GM12878 (cell line): Measurements from ENCODE around the gene CCDC178. TPM values are rescaled to one million over a fixed set of nuclear protein-coding genes. Genes with fewer than 3 reads are reported as not detected.

ENCODE experiments used
- ATAC-seq: fragments of 200-7000 bp; cut with Tn5 transposase; 3 replicates; pipeline ENCODE4 v1.9.1; 2020; ENCODE audit warnings: mild to moderate bottlenecking, moderate library complexity
- BruUV-seq: library from RNA; stranded (reverse); fragments of 400-500 nt; replicated peaks from 2 replicates; lab custom pipeline; 2021; lab: Mats Ljungman, UMichigan
- CTCF ChIA-PET: fragments of 300-600 bp; sonication (Branson Sonifier 250); formaldehyde crosslinking; extraction: SDS; loops from one replicate; lab custom pipeline; 2021; ENCODE audit warnings: inconsistent platforms; lab: Yijun Ruan, JAX
- POLR2A ChIA-PET: fragments of 350-600 bp; formaldehyde crosslinking; extraction: SDS; loops from one replicate; lab custom pipeline; 2021; ENCODE audit warnings: inconsistent platforms; lab: Charles Lee
- RAD21 ChIA-PET: fragments of 300-600 bp; sonication (Branson Sonifier 250); formaldehyde crosslinking; loops from one replicate; lab custom pipeline; 2023; ENCODE audit warnings: antibody characterized with exemption; ENCODE audit not compliant: unreplicated experiment; lab: Charles Lee
- SMC1A ChIA-PET: fragments of 300-600 bp; sonication (Branson Sonifier 250); formaldehyde crosslinking; loops from one replicate; lab custom pipeline; 2023; ENCODE audit not compliant: unreplicated experiment, uncharacterized antibody; lab: Charles Lee
- DNase-seq: peaks from one replicate; pipeline ENCODE4 v3.0.0-alpha.2; 2011; ENCODE audit warnings: low read depth, low spot score
- FAIRE-seq: peaks from 3 replicates; lab custom pipeline; 2011; peaks lifted over from hg19 to GRCh38; lab: Jason Lieb, UNC
- H2AFZ ChIP-seq: 2 replicates; pipeline ENCODE4 v1.6.0; 2011; ENCODE audit warnings: low read depth, low read length, control low read depth; ENCODE audit not compliant: control insufficient read depth
- H3K27ac ChIP-seq: 2 replicates; pipeline ENCODE4 v1.5.1; 2011; ENCODE audit warnings: control low read depth; ENCODE audit not compliant: control insufficient read depth, insufficient read depth
- H3K27me3 ChIP-seq, 2 experiments: replicated peaks in 1 of 2; 2 replicates each; pipeline versions ENCODE4 v1.6.0 to v1.6.1; 2011; ENCODE audit warnings: low read length in 1 of 2; ENCODE audit not compliant: control insufficient read depth in 2 of 2, insufficient read depth in 2 of 2
- H3K36me3 ChIP-seq, 2 experiments: 2 replicates each; pipeline ENCODE4 v1.5.1; 2011; ENCODE audit warnings: low read length in 1 of 2; ENCODE audit not compliant: control insufficient read depth in 2 of 2, insufficient read depth in 2 of 2
- H3K4me1 ChIP-seq: 2 replicates; pipeline ENCODE4 v1.6.1; 2011; ENCODE audit warnings: mild to moderate bottlenecking, low read length, moderate library complexity, mixed read lengths; ENCODE audit not compliant: control insufficient read depth, insufficient read depth
- H3K4me2 ChIP-seq: 2 replicates; pipeline ENCODE4 v1.6.0; 2011; ENCODE audit warnings: control low read depth; ENCODE audit not compliant: control insufficient read depth, insufficient read depth
- H3K4me3 ChIP-seq: fragments of 200-600 bp; sonication (generic); 2 replicates; pipeline ENCODE4 v1.5.1; 2016
- H3K79me2 ChIP-seq: 2 replicates; pipeline ENCODE4 v1.6.0; 2011; ENCODE audit warnings: low read length; ENCODE audit not compliant: control insufficient read depth, insufficient read depth
- H3K9ac ChIP-seq: 2 replicates; pipeline ENCODE4 v1.8.0; 2011; ENCODE audit warnings: low read length, control low read depth, mixed read lengths; ENCODE audit not compliant: control insufficient read depth, insufficient read depth
- H3K9me3 ChIP-seq: replicated peaks from 3 replicates; pipeline ENCODE4 v1.5.1; 2011; ENCODE audit warnings: mild to moderate bottlenecking, low read length; ENCODE audit not compliant: control insufficient read depth, insufficient read depth
- H4K20me1 ChIP-seq: 2 replicates; pipeline ENCODE4 v1.6.0; 2011; ENCODE audit not compliant: control insufficient read depth, insufficient read depth
- CBX3 ChIP-seq: fragments of 200-600 bp; sonication (generic); IDR thresholded peaks from 2 replicates; pipeline ENCODE4 v1.6.1; 2016; ENCODE audit warnings: low read depth, borderline replicate concordance
- CHD1 ChIP-seq: IDR thresholded peaks from 2 replicates; pipeline ENCODE4 v1.6.1; 2012; ENCODE audit warnings: low read depth, low read length, improper control_type of control experiment
- IRF4 ChIP-seq: IDR thresholded peaks from 2 replicates; pipeline ENCODE4 v1.6.1; 2011; ENCODE audit warnings: low read depth, low read length
- KLF5 ChIP-seq: fragments of 450-650 bp; IDR thresholded peaks from 2 replicates; pipeline ENCODE4 v1.6.1; 2014; ENCODE audit warnings: mild to moderate bottlenecking; ENCODE audit not compliant: partially characterized antibody
- NBN ChIP-seq: fragments of 450-650 bp; IDR thresholded peaks from 2 replicates; pipeline ENCODE4 v1.6.1; 2016
- PAX8 ChIP-seq: fragments of 450-650 bp; IDR thresholded peaks from 2 replicates; pipeline ENCODE4 v1.6.1; 2017; ENCODE audit warnings: mild to moderate bottlenecking, moderate library complexity
- POLR2A ChIP-seq: IDR thresholded peaks from 2 replicates; pipeline ENCODE4 v1.6.1; 2011; ENCODE audit warnings: low read depth, mild to moderate bottlenecking, low read length
- POLR2AphosphoS2 ChIP-seq: IDR thresholded peaks from 2 replicates; pipeline ENCODE4 v1.6.1; 2011; ENCODE audit warnings: low read depth, mild to moderate bottlenecking, low read length, improper control_type of control experiment, moderate library complexity
- SMAD5 ChIP-seq: IDR thresholded peaks from 2 replicates; pipeline ENCODE4 v1.6.1; 2016; ENCODE audit warnings: antibody characterized with exemption, low read depth
- STAT1 ChIP-seq: fragments of 450-650 bp; conservative IDR thresholded peaks from 2 replicates; pipeline ENCODE4 v1.6.1; 2014; ENCODE audit warnings: antibody characterized with exemption, mild to moderate bottlenecking
- TBL1XR1 ChIP-seq: IDR thresholded peaks from 2 replicates; pipeline ENCODE4 v1.6.1; 2012; ENCODE audit warnings: low read depth, low read length, improper control_type of control experiment
- YY1 ChIP-seq: IDR thresholded peaks from 2 replicates; pipeline ENCODE4 v1.6.1; 2011; ENCODE audit warnings: low read depth, mild to moderate bottlenecking, low read length
- ZNF622 ChIP-seq: fragments of 450-650 bp; IDR thresholded peaks from 2 replicates; pipeline ENCODE4 v1.6.1; 2017; ENCODE audit warnings: mild to moderate bottlenecking, inconsistent platforms
- in situ Hi-C: fragments of 300-500 bp; cut with MboI; formaldehyde crosslinking; loops from 9 replicates; pipeline ENCODE4 v1.14.3; 2018; ENCODE audit warnings: mixed read lengths
- intact Hi-C: fragments of 100-400 bp; cut with micrococcal nuclease; formaldehyde crosslinking; loops from one replicate; pipeline ENCODE4 v1.14.2; 2022; ENCODE audit not compliant: unreplicated experiment
- polyA plus RNA-seq, 11 experiments: library from polyadenylated mRNA; depleted of rRNA in 4 of 11; unstranded in 6 of 11; stranded (reverse) in 5 of 11; fragments of >200 nt; fragmentation: Nextera tagmentation in 4 of 11; fragmentation: Illumina TruSeq in 1 of 11; extraction: Ambion mirVana in 4 of 11; extraction: Trizol in 1 of 11; gene quantifications; 1 replicate in 1 of 11; 2 replicates in 10 of 11; pipeline versions ENCODE4 v1.2.1 to v1.2.3, GENCODE V29; 2011 to 2016; ENCODE audit warnings: inconsistent platforms in 2 of 11, missing spikeins in 2 of 11, low read depth in 1 of 11
- total RNA-seq, 4 experiments: library from RNA; depleted of rRNA in 3 of 4; stranded (reverse); fragments of >200 nt in 3 of 4; fragmentation: Illumina TruSeq in 1 of 4; extraction: Trizol in 1 of 4; gene quantifications; 2 replicates each; pipeline versions ENCODE4 v1.2.1 to v1.2.3, GENCODE V29; 2013 to 2021

Gene CCDC178
- total and polyA plus RNA-seq, 10 of the 15 experiments (the other 5 are each of a cell fraction or from before 2014, with no cell fraction given): 0.04 TPM; not detected in 9

GRCh38 chr18:33277431-33277830 is 163.1 kb downstream of the CCDC178 start:
- in situ Hi-C loops (no loop called here), intact Hi-C loops (no loop called here)
- DNase-seq: no peak
- Histone ChIP-seq H3K4me2 (no peak overlapping the region), H3K9ac (no peak overlapping the region), H3K27me3 (no peaks in the 10 kb centered on the region), H3K36me3 (no peaks in the 10 kb centered on the region), H2AFZ (no peak overlapping the region), H3K79me2 (no peaks in the 10 kb centered on the region), H3K4me3 (no peak overlapping the region), H3K9me3 (no peaks in the 10 kb centered on the region), H4K20me1 (no peaks in the 10 kb centered on the region), H3K27ac (no peak overlapping the region), H3K4me1 (no peaks in the 10 kb centered on the region)
- TF ChIP-seq POLR2A (no peak), POLR2AphosphoS2 (no peak), NBN (no peak), KLF5 (no peak), CBX3 (no peak)
- no TSS peak for BruUV-seq
- ChIA-PET CTCF (no interaction called here), POLR2A (no interaction called here), SMC1A (no interaction called here), RAD21 (no interaction called here)
- ATAC-seq: no peak
- no peak for FAIRE-seq

- FAIRE-seq: no peak
- RAD21 ChIA-PET: no interaction called here
- in situ Hi-C loops: no loop called here
Observed at GRCh38 chr18:33275843-33276242, 164.7 kb downstream of the CCDC178 start.

More at GRCh38 chr18:33275843-33276242, 164.7 kb downstream of the CCDC178 start:
- Histone ChIP-seq H3K9ac (no peak overlapping the region), H4K20me1 (no peaks in the 10 kb centered on the region), H3K36me3 (no peaks in the 10 kb centered on the region), H3K4me1 (no peaks in the 10 kb centered on the region), H3K27me3 (no peaks in the 10 kb centered on the region), H3K9me3 (no peaks in the 10 kb centered on the region), H3K4me2 (no peak overlapping the region), H2AFZ (no peak overlapping the region), H3K27ac (no peak overlapping the region), H3K4me3 (no peak overlapping the region), H3K79me2 (no peaks in the 10 kb centered on the region)
- no peak for ATAC-seq
- ChIA-PET SMC1A (no interaction called here), CTCF (no interaction called here), POLR2A (no interaction called here)
- no peak for TF ChIP-seq SMAD5
- no peak for TF ChIP-seq STAT1
- no peak for TF ChIP-seq TBL1XR1
- TF ChIP-seq ZNF622: no peak
- TF ChIP-seq CHD1: no peak
- TF ChIP-seq IRF4: no peak
- no peak for TF ChIP-seq YY1
- no peak for TF ChIP-seq PAX8
- BruUV-seq: no TSS peak
- intact Hi-C loops: no loop called here
- DNase-seq: no peak
